ENCODE data around the gene LRIG1. TPM values are rescaled to one million over a fixed set of nuclear protein-coding genes. Genes with fewer than 3 reads are reported as not detected.

The LRIG1 gene
- total and polyA plus RNA-seq, 2 of the 8 experiments (the other 6 are each of a cell fraction or from before 2014, with no cell fraction given): 78.1 to 88.7 TPM

DNA sequence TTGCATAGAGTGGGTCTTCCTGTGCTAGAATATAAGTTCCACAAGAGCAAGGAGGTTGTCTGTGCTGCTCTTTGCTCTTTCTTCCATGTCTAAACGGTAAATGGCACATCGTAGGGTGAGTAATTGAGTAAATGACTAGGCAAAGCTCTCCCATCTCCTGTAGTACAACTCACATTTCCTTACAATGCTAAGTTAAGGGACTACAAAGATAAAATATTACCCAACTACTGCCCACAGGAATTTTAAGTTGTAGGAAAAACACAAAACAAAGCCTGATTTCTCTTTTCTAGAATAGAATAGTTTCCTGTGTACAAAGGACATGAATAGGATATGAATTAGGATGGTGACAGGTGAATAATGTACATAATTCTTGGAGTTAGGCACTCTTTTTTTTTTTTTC, 19.9 kb upstream of the LRIG1 start:
- no peaks in the 10 kb centered on the region for H3K9me3 ChIP-seq (ENCODE audit: insufficient read depth in 2 of 2, low read depth in 1 of 2, low read length in 1 of 2)
- H3K23ac ChIP-seq (ENCODE audit: insufficient read length): no peak overlapping the region
- H3K18ac ChIP-seq (ENCODE audit: extremely low read depth, low read length): no peak overlapping the region
- H4K20me1 ChIP-seq (replicated peaks in 1 of 2; ENCODE audit: control insufficient read depth in 1 of 2, insufficient read depth in 2 of 2, low read length in 2 of 2): no peaks in the 10 kb centered on the region
- no peaks in the 10 kb centered on the region for H3K23me2 ChIP-seq (ENCODE audit: low read depth, low read length)
- H3K27ac ChIP-seq (ENCODE audit: low read depth, low read length): no peak overlapping the region
- no peaks in the 10 kb centered on the region for H3K79me1 ChIP-seq (ENCODE audit: low read depth, low read length)
- H2BK15ac ChIP-seq (ENCODE audit: low read length): no peak overlapping the region
- no peak overlapping the region for H3K4me2 ChIP-seq (ENCODE audit: insufficient read depth in 1 of 2, low read depth in 2 of 2, low read length in 2 of 2)
- H4K5ac ChIP-seq (ENCODE audit: insufficient read length, low read depth, low read length): no peak overlapping the region
- H3K4me3 ChIP-seq (ENCODE audit: extremely low read depth in 1 of 4, insufficient read depth in 2 of 4, low read depth in 3 of 4, low read length in 4 of 4): no peak overlapping the region
- H4K91ac ChIP-seq (replicated peaks; ENCODE audit: insufficient read length, low read length): no peak overlapping the region
- no peak for FAIRE-seq
- no peak for TF ChIP-seq ASH2L (IDR thresholded peaks at IDR 0.05; ENCODE audit: low read length)
- no peak overlapping the region for H2BK5ac ChIP-seq (ENCODE audit: low read depth, low read length)
- ChIA-PET CTCF (ENCODE audit: partially characterized antibody) (interaction anchor here (0.6 to 1.2 kb wide), 3 partner anchors 11 to 631 kb away, joined by 3 to 4 read pairs (median 3); no protein-coding TSS in a partner anchor), POLR2A (ENCODE audit: partially characterized antibody) (no interaction called here)
- H4K8ac ChIP-seq (ENCODE audit: extremely low read depth, insufficient read depth, low read length): no peak overlapping the region
- H3K9ac ChIP-seq (replicated peaks in 1 of 4; ENCODE audit: extremely low read depth in 1 of 4, low read depth in 3 of 4, low read length in 3 of 4): no peak overlapping the region
- no peak overlapping the region for H2BK20ac ChIP-seq (ENCODE audit: low read length)
- DNase-seq (ENCODE audit: low read depth in 1 of 2, low spot score in 2 of 2): no peak
- H3K27me3 ChIP-seq (replicated peaks in 1 of 4; ENCODE audit: control insufficient read depth in 3 of 4, extremely low read depth in 1 of 4, insufficient read depth in 3 of 4, low read length in 3 of 4): no peaks in the 10 kb centered on the region
- H2BK120ac ChIP-seq (replicated peaks; ENCODE audit: low read depth, low read length): no peak overlapping the region
- no peak overlapping the region for H2AFZ ChIP-seq (ENCODE audit: low read length)
- 93% methylated on average over 2 of the region's 2 CpGs; no CpG with 5 or more reads in 1 of the 2 experiments for WGBS, 2 experiments (ENCODE audit: extremely low coverage in 1 of 2, insufficient coverage in 1 of 2, insufficient read length in 1 of 2, insufficient replicate concordance in 2 of 2, low coverage in 1 of 2, low lambda C conversion rate in 2 of 2, missing lambda C conversion rate in 1 of 2)
- H3K79me2 ChIP-seq (ENCODE audit: control insufficient read depth in 1 of 2, insufficient read depth in 2 of 2, low read length in 2 of 2): no peaks in the 10 kb centered on the region
- no peak overlapping the region for H3K4ac ChIP-seq (replicated peaks; ENCODE audit: insufficient read length, low read depth, low read length)
- peaks cover 0 to 6% (median 0%) of the 10 kb centered on the region in 4 experiments; a peak in 3 of 7 replicates for H3K4me1 ChIP-seq (replicated peaks in 1 of 4; ENCODE audit: control insufficient read depth in 3 of 4, insufficient read depth in 4 of 4, low read length in 3 of 4)
- H3K36me3 ChIP-seq (ENCODE audit: control insufficient read depth in 2 of 4, insufficient read depth in 4 of 4, low read length in 3 of 4): no peaks in the 10 kb centered on the region
- H2AK5ac ChIP-seq (ENCODE audit: low read depth, low read length): no peak overlapping the region
- no peak overlapping the region for H3K56ac ChIP-seq (replicated peaks; ENCODE audit: insufficient read length, low read depth, low read length)
- no peak overlapping the region for H3K14ac ChIP-seq (ENCODE audit: insufficient read length)
- no peak overlapping the region for H2BK12ac ChIP-seq (ENCODE audit: low read depth, low read length)
